Activated CD4-positive, alpha-beta T cell treated with anti-CD3 and anti-CD28 coated beads, Interleukin-10, Interleukin-2, amounts not matched to agents 100 ng/mL and 50 ng/mL, durations not matched to agents 16 hours and 8 hours (primary cell): Measurements from ENCODE around the gene NFATC2.
"Not testable (repeated sequence)": the region's sequence is repeated elsewhere in the genome, so short reads cannot be mapped to it uniquely, and the experiment has no call there.

Source experiments
- DNase-seq: peaks from one replicate; pipeline ENCODE4 v3.0.0-alpha.2; 2020

NFATC2 gene

DNA sequence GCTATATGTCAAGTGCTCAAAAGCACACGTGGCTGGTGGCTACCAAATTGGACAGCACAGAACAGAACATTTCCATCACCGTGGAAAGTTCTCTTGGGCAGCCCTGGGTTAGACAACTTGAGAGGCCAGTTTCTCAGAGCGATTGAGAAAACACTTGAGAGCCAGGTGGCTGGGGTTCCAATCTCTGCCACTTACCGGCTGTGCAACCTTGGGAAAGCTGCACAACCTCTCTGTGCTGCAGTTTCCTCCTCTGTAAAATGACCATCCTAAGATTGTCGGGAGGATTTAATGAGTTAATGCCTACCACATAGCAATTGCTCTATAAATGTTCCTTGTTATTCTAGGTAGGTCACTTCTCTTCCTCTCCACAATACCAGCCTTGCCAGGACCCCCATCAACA lies 25.1 kb upstream of the NFATC2 start:
- DNase-seq, result no peak

DNA sequence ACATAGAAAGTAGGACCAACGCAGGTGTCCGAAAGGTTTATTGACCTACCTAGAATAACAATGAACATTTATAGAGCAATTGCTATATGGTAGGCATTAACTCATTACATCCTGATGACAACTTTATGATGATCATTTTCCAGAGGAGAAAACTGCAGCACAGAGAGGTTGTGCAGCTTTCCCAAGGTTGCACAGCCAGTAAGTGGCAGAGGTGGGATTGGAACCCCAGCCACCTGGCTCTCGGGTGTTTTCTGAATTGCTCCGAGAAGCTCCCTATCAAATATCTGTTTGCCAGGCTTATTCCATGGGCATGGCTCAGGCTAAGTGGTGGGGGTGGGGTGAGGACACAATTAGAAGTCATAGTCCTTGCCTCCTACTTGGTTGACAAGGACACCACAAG lies 24.1 kb upstream of the NFATC2 start:
- DNase-seq, result no peak

DNA sequence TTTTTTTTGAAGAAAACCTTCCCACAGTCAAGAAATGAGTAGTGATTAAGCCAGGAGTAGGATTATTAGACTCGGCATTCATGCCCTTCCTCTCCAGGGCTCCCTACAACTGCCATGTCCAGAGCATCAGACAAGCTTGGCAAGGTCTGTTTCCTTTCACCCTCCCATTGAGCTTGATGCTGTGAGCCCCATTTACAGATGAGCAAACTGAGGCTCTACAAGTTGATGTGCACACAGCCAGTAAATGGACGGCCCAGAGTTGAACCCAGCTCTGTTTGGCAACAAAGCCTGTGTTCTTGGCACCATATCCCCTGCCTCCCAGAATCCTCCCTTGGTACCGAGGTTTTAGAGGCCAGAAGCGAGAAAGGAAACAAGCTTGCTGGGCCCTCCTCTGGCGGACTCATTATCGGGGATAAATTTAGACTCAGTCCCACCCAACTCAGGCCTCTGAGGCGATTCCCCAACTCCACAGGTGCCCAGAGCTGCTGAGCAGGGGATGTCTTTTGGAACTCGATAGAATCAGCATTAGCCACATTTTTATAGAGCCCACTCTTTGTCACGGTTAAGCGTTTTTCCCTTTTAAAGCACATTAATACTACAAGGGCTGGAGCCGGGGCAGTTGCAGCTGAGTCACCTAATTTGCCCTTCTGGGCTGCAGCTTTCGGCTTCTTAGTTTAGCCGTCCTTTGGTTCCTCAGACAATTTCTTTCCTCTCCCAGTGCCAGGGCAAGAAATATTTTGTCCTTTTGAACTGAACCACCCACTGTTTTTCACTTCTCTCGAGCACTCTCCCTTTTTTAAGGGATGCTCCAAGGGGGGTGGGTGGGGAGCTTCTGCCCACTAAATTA lies 23.0 kb upstream of the NFATC2 start:
- no peak for DNase-seq

DNA sequence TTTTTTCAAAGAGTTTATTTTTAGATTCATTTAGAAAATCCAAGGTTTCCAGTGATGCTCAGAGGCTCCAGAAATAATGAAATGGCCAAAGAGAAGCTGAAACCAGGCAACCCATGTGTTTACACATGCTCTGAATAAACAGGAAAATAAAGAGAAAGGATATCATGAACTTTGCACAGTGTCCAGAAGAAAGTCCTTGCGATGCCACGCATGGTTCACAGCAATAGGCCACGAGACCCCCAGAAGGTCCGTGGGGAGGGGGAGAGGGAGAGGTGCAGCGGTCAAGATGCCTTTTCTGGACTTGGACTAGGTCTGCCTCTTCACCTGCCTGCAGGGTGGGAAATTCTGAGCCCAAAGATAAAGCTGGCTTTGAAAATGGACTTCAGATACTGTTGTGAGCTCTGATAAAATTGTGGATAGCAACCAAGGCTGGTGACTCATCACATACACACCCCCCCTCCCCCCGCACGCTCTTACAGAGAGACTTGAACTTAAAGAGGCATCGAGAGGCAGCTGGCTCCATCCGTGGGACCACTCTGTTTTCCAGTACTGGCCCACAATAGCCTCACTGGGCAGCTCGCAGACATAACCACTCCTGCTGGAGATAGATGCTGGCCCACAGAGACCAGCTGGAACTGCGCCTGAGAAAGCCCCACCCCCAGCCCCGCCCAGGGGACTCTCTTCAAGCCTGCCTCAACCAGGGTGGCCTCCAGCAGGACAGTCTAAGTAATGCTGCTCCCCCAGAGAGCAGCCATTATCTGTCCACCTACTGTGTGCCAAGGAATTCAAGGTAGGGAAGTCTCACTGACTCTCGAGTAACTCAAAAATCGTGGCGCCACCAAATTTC lies 21.2 kb upstream of the NFATC2 start:
- no peak for DNase-seq

DNA sequence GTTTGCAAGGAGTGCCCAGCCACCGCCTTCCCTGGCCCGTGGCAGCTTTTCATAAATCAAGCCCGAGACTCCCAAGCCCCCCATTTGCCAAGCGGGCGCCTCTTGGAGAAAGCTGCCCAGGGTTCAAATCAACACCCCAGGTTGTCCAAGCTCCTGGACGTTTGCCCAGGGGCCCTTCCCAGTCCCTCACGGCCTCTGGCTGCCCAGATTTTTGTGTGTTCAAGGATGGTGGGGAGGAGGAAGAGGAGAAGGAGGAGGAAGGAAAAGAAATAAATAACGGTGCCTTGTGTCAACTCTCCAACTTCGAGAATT lies 20.6 kb upstream of the NFATC2 start:
- DNase-seq, result no peak

DNA sequence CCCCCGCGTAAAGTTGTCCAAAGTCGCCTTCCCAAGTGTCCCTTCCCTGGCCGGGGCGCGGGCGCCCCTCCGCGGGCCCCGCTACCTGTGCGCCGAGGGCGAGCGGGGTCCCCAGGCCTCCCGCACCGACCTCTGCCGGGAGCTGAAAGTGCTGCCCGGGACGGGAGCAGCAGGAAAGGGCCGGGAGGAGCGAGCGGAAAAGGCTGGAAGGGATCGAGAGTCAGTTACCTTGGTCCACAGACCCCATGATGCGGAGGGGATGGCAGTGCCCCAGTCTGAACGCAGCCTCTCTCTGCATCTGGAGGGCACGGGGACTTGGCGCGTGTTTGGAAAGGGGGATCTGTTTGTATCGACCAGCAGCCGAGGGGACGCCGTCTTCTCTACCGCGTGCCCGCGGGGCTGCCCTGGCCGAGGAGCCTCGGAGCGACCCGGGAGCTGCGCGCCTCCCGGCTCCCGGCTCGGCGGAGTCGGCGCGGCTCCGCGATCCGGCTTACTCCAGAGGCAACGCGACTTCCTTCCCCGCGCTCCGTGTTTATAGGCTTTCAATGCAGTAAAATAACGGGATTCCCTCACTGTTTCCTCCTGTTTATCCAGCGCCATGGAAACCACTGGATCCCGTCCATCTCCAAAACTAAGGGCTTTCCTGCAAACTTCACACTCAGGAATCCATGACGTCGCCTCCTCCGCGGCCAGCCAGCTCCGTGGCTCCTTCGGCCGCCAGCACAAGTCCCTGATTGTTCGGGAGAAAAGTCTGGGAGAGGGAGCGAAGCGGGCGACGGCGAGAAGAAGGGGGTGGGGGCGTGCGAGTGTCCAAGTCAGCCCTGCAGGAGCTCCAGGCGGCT lies 20.0 kb upstream of the NFATC2 start:
- DNase-seq, result no peak

DNA sequence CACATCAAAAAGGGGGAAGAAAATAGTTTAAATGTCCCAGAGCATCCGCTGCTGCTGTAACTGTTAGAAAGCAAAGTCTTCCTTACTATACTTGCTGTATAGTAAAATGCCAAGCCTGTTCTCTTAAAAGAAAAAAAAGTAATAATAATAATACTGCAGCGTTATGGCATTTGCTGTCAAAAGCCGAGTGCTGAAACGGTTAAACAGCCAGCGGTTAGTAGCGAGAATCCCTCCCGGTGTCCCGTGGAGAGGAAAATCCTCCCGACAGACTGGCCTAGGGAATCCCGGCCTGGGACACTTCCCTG lies 19.5 kb upstream of the NFATC2 start:
- DNase-seq, result no peak

DNA sequence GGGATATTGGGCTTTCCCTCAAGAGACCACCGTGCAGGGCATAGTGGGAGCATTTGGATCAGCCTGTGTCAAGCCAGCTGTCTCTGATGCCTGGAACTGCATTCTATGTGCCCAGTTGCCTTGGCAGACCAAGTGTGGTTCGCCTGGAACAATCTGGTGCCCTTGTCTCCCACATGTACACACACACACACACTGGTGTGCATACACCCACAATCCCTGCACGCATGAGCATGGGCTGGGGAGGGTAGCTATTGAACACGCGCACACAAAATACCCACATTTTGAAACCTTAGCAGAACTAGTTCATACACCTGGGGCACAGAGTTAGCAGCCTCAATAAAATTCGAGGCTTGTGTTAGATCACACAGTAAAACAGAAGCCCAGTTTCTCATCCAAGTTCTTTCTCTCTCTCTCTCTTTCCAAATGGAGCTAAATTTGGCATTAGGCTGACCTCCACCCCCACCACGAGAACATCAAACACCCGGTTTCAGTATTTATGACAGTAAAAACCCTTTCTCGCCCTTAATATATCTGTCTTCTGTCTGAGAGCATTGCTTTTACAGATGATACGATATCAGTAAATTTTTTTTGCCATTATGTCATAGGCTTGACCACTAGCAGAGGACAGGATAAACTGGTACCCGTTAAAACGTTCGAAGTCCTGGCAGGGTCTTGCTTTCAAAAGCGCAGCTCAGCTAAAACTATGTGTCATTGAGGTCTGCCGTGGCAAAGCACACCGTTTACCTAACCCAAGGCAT lies 18.2 kb upstream of the NFATC2 start:
- no peak for DNase-seq

DNA sequence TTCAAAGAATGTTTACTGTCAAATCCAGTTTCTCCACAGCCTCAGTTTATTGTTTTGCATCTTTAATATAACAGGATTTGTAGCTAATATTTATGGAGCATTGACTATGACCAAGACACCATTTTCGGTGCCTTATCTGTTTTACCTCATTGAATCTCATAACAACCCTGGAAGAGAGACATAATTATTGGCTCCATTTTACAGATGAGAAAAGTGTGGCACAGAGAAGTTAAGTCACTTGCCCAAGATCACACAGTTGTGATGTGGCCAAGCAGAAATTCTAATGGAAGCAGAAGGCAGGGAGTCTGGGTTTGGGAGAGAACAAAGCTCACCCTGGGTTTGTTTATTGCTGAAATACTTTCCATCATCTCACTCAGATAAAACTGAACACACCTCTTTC lies 17.5 kb upstream of the NFATC2 start:
- DNase-seq, result no peak

DNA sequence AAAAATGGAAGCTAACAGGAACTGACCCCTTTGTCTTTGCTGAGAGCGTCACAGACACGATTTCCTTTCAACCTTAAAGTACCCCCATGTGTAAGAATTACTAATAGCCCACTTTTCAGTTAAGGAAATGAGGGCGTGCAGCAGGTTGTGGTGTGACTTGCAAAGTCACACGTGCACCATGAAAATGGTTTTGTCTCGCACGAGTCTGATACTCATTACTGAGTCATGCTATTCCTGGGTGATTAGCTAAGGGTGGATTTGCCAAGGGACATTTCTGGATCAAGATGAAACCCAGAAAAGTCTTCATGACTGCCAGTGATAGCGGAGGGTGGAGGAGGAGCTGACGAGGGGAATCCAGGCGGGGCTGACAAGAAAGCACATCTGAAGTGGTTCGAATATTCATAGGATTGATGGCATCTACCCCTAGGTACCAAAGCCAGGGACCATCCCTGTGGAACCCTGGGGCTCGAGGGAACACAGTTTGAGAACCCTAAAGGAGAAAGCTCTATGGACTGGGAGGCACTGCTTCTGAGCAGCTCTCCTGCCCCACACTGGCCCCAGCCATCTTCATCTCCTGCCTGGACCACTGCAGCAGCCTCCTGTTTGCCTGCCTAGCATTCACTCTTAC lies 12.1 kb upstream of the NFATC2 start:
- no peak for DNase-seq

DNA sequence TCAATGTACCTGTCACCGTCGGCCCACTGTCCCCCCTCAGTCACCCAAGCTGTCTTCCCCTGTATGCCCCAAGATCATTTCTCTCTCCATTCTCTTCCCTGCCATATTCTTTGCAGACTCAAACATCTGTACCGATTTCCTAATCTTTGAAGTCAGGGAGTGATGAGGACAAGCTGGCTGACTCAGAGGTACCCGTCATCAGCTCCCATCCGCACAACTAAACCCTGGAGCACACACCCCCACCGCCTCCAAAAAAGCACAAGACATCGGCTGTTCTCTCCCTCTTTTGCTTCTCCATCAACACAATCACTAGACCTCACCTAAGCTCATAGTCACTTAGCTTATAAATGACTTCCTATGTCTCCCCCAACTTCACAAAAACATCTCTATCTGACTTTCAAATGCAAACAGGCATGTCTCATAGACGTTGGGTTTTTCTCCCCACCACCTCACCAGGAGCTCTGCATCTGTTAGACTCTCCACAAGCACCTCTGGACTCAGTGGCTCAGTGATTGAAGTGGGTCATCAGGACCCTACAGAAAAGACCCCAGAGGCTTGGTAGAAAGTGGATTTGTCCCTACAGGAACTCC lies 11.5 kb upstream of the NFATC2 start:
- DNase-seq, result no peak

DNA sequence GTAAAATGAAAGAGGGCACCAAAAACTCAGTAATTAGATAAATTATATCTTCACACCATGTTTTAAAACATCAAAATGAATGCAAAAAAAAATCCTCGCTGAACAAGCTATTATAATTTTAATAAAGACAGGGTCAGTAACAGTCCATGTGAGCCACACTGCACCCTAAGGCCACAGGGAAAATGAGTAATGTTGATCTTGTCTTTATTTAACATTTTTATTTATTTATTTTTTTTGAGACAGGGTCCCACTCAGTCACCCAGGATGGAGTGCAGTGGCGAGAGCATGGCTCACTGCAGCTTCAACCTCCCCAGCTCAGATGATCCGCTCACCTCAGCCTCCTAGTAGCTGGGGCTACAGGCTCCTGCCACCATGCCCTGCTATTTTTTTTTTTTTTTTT lies 8.7 kb upstream of the NFATC2 start:
- no peak for DNase-seq

DNA sequence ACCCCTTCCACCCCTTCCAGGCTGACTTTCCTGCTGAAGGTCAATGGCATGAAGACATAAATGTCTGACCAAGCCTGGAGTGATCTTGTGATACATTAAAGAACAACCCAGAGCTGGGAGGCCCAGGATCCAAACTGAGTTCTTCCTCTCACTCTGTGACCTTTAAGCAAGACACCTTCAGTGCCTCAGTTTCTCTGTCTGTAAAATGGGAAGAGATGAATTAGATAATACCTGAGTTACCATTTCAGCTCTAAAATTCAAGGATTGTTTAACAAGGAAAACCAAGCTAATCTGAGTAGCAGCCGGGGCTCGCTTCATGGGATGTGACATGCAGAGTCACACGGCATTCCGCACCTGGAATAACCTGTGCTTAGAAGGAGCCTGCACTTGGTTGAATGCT lies 7.0 kb upstream of the NFATC2 start:
- no peak for DNase-seq

DNA sequence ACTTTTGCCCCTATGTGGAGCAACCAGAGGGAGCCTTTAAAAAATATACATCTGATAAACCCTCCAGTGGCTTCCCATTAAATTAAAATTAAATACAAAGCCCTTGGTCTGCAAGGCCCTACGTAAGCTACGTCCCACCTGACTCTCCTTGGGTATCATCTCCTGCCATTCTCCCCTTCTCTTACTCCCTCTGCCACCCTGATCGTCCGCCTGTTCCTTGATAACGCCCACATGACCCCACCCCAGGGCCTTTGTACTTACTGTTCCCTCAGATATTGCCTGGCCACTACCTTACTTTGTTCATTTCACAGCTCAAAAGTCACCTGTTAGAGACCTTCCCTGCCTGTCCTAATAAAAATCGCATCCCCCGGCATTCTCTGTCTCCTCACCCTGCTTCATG lies 5.4 kb upstream of the NFATC2 start:
- DNase-seq, result no peak

DNA sequence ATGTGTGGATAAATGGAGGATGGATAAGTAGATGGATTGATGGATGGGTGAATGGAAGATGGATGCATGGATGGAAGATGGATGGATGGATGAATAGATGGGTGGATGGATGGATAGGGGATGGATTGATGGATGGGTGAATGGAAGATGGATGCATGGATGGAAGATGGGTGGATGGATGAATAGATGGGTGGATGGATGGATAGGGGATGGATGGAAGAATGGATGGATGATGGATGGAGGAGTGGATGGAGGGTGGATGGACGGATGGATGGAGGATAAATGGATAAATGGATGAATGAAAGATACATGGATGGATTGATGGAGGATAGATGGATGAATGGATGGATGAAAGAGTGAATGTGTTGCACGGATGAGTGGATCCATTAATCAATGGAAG lies 3.0 kb upstream of the NFATC2 start:
- DNase-seq, result no peak

DNA sequence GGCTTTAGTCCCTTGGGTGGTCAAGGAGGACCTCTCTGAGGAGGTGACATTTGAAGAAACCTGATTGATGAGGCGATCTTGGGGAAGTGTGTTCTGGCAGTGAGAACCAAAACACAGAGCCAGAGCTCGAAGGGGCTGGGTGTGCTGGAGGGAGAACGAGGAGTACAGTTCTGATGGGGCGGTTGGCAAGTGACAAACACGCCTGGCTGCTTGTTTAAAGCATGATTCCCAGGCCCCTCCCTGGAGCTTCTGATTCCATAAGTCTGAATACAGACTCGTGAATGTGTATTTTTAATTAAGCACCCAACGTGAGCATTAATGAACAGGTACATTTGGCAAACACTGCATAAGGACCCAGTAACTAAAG lies 886 bp upstream of the NFATC2 start:
- DNase-seq, result no peak

DNA sequence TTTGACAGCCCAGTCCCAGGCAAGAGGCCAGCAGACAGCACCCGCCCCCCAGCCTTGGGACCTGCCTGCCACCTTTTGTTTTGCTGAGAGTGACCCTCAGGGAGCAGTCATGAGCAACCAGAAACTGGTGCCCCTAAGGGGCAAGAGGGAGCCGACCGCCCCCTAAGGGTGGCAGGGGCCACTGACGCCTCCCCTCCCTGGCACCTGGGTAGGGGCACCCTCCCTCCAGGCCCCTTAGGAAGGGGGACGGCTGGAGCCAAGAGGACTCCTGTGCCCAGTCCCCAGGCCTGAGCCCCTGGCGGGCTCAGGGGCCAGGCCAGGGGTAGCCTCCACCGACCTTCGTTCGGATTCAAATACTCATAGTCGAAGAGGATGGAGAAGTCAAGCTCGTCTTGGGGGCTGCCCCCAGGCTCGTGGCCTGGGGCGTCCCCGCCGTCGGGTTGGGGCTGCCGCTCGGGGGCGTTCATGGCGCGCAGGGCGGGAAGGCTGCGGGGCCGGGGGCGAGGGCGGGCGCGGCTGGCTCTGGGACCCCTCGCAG lies 417 bp downstream of the NFATC2 start:
- peak; percentile 71 for DNase-seq

DNA sequence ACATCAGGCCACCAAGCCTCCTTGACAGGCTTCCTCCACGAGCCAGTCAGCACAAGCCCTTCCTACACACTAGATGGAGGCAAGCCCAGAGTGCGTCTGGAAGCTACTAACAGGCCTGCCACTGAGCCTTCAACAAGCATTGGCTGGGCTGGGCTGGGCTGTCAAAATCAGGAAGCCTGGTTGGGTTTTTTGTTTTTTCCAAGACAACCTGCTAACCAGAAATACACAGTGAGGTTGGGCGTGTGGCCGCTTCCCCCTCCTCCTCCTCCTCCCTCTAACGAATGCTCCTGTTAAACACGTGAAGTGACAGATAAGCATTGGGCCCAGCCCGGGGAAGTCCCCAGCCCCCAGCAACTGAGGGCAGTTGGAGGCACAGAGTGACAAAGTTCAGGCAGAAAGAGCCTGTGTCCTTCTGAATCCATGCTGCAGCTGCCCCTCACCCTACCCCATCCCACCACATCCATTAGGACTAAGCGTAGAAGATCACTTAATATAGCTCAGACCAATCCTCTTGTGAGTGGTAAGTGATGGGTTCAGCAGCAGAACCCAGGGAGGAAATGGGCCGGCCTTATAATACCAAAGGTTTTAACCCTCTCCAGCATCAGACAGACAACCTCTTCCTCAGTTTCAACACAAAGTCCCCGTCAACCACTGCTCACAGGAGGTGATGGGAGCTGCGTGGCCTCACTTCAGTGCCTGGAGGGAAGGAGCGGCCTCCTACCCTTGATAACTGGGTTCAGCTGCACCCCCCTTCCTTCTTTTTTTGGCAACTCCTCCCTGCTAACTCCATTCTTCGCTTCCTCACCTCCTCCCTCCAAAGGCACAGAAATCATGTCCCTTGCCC lies 1.1 kb downstream of the NFATC2 start:
- peak; percentile 95 for DNase-seq

DNA sequence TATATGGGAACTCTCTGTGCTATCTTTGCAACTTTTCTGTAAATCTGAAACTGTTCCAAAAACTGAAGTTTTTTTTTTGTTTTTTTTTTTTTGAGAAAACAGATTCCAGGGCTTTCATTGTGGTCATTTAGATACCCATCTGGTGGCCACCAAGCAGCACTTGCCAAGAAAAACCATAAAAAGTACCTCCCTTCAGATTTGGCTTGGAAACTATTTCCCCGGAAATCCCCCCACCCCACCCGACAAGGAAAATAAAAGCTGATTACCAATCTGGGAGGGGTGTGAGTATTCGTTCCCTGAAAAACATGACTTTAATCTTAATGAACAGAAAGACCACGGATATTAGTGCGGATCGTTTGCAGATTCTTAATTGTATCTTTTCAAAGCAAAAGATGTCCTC lies 1.9 kb downstream of the NFATC2 start:
- no peak for DNase-seq

DNA sequence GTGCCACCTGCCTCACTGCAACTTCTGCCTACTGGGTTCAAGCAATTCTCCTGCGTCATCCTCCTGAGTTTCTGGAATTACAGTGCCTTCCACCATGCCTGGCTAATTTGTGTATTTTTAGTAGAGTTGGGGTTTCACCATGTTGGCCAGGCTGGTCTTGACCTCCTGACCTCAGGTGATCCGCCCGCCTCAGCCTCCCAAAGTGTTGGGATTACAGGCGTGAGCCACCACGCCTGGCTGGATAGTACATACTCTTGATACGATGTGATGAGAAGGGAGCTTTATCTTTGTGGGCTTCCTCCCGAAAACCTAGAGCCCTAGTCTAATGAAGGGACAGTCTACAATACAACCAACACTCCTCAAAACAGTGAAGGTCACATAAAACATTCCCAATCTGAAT lies 2.4 kb downstream of the NFATC2 start:
- DNase-seq, result not testable (repeated sequence)
